ENCODE results near the gene DNAJC5. TPM values are rescaled to one million over a fixed set of nuclear protein-coding genes. Genes with fewer than 3 reads are reported as not detected.

Gene DNAJC5
- total and polyA plus RNA-seq, 9 of the 15 experiments (the other 6 are each of a cell fraction or from before 2014, with no cell fraction given) = 0.95 to 42.8 (median 23.4) TPM

DNA sequence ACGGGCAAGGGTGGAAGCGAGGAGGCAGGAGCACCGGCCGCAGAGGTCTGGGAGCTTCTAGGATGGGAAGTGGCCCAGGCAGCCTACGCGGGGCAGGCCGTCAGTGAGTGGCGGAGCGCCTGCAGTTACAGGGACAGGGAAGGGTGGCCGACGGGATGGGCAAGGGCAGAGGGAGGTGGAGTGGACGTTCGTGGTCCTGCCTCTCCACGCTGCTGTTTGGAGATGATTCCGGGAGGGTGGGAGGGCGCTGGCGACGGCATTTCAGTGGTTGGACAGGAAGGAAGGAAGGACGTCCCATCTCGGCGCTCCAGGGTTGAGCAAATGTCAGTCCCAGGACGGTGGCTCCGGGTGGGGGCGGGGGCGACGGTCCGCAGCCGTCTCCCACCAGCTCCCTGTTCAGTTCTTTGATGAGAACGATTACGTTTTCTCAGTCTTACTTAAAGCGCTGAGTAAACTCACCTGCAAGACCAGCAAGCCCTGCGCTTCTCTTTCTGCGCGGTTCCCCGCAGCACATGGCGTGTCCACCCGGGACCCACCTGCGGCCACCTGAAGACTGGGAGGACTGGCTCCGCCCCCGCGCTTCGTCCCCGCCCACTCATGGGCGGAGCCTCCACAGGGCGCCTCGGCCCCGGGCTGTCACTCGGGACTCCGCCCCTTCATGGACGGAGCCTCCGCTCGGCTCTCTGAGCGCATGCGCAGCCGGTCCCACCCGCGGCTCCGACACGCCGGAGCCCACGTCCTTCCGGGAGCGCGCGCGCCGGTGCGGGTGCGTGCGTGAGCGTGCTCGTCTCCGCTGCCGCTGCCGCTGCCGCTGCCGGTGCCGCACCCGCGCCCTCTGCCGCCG lies at the start of gene DNAJC5 (continued):
- no peak for TF ChIP-seq CTCFL (IDR thresholded peaks at IDR 0.05; ENCODE audit: borderline replicate concordance, insufficient read depth, low read depth, low read length, poor library complexity, severe bottlenecking)
- no peak for TF ChIP-seq SLC30A9 (CRISPR knock-in tag; IDR thresholded peaks at IDR 0.05)
- TF ChIP-seq, protein P1, sequence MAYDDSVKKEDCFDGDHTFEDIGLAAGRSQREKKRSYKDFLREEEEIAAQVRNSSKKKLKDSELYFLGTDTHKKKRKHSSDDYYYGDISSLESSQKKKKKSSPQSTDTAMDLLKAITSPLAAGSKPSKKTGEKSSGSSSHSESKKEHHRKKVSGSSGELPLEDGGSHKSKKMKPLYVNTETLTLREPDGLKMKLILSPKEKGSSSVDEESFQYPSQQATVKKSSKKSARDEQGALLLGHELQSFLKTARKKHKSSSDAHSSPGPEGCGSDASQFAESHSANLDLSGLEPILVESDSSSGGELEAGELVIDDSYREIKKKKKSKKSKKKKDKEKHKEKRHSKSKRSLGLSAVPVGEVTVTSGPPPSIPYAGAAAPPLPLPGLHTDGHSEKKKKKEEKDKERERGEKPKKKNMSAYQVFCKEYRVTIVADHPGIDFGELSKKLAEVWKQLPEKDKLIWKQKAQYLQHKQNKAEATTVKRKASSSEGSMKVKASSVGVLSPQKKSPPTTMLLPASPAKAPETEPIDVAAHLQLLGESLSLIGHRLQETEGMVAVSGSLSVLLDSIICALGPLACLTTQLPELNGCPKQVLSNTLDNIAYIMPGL (CRISPR knock-in tag; IDR thresholded peaks at IDR 0.05) = no peak
- no peak for TF ChIP-seq ARID1B (IDR thresholded peaks at IDR 0.05)
- TF ChIP-seq ZFX (CRISPR knock-in tag; IDR thresholded peaks at IDR 0.05) = no peak
- no peak for TF ChIP-seq OTX1 (CRISPR knock-in tag; IDR thresholded peaks at IDR 0.05)
- TF ChIP-seq TARDBP (IDR thresholded peaks at IDR 0.05) = peak; percentile 99
- TF ChIP-seq, protein P2, sequence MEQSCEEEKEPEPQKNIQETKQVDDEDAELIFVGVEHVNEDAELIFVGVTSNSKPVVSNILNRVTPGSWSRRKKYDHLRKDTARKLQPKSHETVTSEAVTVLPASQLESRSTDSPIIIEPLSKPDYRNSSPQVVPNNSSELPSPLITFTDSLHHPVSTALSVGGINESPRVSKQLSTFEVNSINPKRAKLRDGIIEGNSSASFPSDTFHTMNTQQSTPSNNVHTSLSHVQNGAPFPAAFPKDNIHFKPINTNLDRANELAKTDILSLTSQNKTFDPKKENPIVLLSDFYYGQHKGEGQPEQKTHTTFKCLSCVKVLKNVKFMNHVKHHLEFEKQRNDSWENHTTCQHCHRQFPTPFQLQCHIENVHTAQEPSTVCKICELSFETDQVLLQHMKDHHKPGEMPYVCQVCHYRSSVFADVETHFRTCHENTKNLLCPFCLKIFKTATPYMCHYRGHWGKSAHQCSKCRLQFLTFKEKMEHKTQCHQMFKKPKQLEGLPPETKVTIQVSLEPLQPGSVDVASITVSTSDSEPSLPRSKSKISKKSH (CRISPR knock-in tag; IDR thresholded peaks at IDR 0.05) = no peak
- no peak for TF ChIP-seq TCF7 (IDR thresholded peaks at IDR 0.05; ENCODE audit: borderline replicate concordance)
- TF ChIP-seq, protein P3, sequence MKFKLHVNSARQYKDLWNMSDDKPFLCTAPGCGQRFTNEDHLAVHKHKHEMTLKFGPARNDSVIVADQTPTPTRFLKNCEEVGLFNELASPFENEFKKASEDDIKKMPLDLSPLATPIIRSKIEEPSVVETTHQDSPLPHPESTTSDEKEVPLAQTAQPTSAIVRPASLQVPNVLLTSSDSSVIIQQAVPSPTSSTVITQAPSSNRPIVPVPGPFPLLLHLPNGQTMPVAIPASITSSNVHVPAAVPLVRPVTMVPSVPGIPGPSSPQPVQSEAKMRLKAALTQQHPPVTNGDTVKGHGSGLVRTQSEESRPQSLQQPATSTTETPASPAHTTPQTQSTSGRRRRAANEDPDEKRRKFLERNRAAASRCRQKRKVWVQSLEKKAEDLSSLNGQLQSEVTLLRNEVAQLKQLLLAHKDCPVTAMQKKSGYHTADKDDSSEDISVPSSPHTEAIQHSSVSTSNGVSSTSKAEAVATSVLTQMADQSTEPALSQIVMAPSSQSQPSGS (CRISPR knock-in tag; IDR thresholded peaks at IDR 0.05) = no peak
- no peak for TF ChIP-seq HDAC8 (tag; IDR thresholded peaks at IDR 0.05)
- no peak for TF ChIP-seq CREB5 (CRISPR knock-in tag; IDR thresholded peaks at IDR 0.05)
- TF ChIP-seq NFATC3 (IDR thresholded peaks at IDR 0.05) = no peak
- no peak for TF ChIP-seq PTRF (tag; IDR thresholded peaks at IDR 0.05)
- TF ChIP-seq MCM3 (IDR thresholded peaks at IDR 0.05) = no peak
- TF ChIP-seq BRD9 (IDR thresholded peaks at IDR 0.05; ENCODE audit: low read depth, partially characterized antibody) = no peak
- TF ChIP-seq ZNF175 (CRISPR knock-in tag; IDR thresholded peaks at IDR 0.05; ENCODE audit: low read depth) = no peak
- no peak for TF ChIP-seq SRSF3 (IDR thresholded peaks at IDR 0.05; ENCODE audit: insufficient read depth, low read length)
- TF ChIP-seq HLTF (IDR thresholded peaks at IDR 0.05) = no peak
- peak; percentile 38; the same call in 1 of the 2 replicates for TF ChIP-seq KLF1 (tag; IDR thresholded peaks at IDR 0.05)
